HG02642 (cell line): ENCODE results near the gene TMEM200A.
A peak's percentile ranks its signal among the peaks of the same experiment; 100 is the strongest.
"Not testable (repeated sequence)": the region's sequence is repeated elsewhere in the genome, so short reads cannot be mapped to it uniquely, and the experiment has no call there.

Source experiments
- ATAC-seq: cut with Tn5 transposase; IDR thresholded peaks from one replicate; pipeline ENCODE4 v1.9.1; 2021; ENCODE audit warnings: mild to moderate bottlenecking; ENCODE audit not compliant: unreplicated experiment, poor library complexity

The TMEM200A gene

DNA sequence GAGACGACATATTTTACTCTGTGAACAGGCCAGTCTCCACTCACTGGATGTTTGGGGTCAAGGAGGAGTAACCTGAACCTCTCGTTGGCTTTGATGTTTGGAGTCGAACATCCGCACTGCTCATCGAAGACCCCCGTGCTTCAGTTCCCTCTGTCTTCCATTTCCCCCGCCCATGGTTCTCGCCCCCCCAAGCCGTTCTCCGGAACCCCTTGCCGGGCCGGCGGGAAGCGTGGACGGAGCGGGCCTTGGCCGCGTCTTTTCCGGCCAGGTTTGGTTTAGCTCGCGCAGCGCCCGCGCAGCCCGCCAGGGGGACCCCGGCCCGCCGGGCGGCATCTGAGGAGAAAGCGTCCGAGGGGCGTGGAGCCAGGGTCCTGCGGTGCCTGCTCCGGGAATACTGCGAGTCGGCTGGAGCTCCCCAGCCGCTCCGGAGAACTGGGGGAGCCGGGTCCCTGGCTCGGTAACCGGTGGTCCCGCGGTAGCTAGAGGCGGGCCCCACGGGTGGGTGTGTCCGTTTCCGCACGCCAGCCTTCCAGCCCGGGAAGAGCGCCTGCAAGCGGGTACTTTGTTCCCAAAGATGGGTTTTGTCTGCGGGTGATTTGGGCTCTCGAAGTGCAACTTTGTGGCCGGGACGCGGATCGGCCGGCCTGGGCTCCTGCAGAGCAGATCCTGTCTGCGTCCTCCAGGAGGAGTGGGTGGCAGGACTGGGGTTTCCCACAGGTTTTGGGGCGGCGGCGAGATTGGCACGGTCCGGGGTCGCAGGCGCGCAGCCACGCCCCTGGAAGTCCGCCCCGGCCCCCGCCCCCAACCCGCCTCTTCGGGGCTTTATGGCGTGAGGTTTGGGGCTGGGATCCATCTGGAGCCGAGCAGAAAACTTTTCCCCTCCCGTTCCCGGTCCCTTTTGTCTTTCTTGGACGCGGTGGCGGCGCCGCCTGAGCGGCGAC is at the start of gene TMEM200A:
TMEM200A (plus strand) TSS at position 852 of the 941 bp plus-strand sequence. CDS start 74,406 bp downstream, outside the sequence.
- peak; percentile 82 for ATAC-seq

DNA sequence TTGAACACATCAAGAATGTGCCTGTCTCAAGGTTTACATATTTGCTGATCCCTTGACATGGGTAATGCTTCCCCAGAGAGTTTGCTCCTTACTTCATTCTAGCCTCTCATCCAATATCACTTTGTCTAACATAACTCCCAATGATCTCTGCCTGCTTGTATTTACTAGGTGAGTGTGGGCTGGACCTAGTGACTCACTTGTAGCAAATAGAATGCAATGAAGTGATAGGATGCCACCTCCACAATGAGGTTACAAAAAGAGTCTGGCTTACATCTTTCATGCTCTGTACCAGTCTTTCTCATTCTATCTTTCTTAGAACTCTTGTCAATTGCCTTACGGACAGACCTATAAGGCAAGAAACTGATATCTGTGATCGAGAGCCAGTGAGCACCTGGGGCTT is 44.9 kb upstream of the TMEM200A start:
- ATAC-seq: no peak

DNA sequence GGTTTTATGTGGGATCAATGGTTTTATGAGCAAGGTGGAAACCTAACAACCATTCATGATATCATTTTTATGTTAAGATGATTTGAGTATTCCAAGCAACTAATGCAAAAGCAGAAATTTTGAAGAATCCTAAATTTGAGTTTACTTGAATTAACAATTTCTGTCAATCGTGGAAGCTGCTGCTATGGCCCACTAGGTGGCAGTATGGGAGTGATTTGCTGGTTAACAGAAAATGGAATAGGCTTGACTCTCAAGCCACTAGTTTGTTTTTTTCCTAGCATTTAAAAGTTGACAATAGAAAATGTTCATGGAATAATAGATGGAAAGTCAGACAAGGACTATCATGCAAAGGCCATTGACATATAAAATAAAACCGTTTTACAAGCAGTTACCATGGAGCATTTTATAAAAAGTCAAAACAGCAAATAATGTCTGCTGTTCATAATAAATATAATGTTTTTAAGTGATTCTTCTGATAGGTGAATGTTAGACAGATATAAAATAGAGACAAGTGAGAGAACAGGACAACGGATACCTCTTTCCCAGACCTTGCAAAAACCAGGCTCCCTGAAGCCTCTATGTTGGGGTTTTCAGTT is 43.0 kb upstream of the TMEM200A start:
- no peak for ATAC-seq

DNA sequence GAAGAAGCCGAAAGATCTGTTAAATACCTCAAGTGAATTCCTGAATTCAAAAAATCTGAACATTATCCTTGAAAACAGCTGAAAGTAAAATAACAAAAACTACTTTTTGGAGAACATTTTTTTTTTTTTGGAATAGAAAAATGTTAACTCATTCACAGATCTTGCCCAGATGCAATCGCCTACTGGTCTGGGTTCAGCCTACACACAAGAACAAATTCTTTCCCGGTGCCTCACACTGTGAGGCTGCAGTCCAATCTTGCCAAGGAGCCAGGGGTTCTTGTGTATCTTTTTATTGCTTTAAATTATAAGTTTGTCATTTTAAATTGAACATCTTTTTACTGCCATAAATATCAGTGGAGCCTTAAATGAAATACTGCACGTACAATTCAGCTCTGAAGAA is 41.2 kb upstream of the TMEM200A start:
- ATAC-seq: no peak

DNA sequence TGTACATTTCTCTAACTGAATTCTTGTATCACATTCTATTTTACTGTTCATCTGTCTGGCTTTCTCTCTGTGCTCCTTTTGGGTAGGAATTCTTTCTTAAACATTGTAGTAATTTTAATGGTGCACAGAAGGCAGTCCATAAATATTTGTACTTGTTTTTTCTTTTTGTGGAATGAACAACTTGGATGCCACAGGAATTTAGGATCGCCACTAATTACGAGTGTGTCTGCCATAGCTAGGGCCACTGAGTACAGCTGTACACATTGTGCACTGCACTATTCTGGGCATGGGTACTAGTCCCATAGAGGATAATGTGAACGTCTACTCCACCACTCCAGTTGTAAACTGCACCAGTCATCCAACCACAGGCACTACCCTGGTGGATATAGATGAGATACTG is 39.3 kb upstream of the TMEM200A start:
- no peak for ATAC-seq

DNA sequence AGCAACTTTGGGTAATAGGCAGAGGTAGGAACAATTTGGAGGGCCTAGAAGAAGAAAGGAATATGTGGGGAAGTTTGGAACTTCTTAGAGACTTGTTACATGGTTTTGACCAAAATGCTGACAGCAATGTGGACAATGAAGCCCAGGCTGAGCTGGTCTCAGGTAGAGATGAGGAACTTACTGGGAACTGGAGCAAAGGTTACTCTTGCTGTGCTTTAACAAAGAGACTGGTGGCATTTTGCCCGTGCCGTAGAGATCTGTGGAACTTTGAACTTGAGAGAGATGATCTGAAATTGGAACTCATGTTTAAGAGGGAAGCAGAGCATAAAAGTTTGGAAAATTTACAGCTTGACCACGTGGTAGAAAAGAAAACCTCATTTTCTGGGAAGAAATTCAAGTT is 28.3 kb upstream of the TMEM200A start:
- ATAC-seq: no peak

DNA sequence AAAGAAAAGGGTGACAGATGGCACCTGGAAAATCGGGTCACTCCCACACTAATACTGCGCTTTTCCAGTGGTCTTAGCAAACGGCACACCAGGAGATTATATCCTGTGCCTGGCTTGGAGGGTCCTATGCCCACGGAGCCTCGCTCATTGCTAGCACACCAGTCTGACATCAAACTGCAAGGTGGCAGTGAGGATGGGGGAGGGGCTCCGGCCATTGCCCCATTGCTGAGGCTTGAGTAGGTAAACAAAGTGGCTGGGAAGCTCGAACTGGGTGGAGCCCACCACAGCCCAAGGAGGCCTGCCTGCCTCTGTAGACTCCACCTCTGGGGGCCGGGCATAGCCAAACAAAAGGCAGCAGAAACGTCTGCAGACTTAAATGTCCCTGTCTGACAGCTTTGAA is 19.5 kb upstream of the TMEM200A start:
- ATAC-seq: not testable (repeated sequence)

DNA sequence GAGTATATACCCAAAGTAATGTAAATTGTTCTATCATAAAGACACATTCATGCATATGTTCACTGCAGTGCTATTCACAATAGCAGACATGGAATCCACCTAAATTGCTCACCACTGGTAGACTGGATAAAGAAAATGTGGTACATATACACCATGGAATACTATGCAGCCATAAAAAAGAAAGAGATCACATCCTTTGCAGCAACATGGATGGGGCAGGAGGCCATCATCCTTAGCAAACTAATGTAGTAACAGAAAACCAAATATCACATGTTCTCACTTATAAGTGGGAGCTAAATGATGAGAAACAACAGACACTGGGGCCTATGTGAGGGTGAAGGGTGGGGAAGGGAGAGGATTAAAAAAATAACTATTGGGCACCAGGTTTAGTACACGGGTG is 11.5 kb upstream of the TMEM200A start:
- ATAC-seq: no peak

DNA sequence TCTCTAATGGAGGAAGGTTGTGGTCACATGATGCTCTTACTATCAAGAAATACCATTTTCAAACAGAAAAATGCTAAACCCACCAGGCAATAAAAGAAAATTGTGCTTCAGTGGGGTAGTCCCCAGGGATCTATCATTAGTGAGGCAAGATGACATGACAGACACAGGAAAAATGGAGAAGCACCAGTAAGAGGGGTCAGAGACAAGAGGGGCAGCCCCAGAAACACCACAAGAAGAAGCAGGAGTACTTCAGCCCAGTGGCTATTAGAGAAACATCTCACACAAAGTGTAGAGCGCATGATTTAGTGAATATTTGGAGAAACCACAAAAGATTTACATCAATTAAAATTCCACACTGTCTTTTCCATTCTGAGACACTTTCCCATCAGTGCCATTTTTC is 10.2 kb upstream of the TMEM200A start:
- ATAC-seq: no peak

DNA sequence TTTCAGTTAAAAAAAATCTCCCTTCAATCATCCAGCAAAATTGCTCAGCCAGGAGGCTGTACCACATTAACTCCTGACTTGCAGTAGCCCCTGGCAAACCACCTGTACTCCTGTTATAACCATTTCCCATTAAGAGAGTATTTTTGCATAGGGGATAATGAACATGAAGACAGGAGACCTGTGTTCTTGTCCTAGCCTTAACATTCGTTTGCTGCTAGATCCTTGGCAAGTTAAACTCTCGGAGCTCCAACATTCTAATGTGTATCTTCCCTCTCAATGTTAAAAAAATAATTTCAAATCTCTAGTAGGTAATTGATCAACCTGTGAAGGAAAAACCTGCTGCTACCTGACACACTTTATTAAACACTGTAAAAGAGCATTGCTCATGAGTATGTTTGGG is 8.4 kb upstream of the TMEM200A start:
- ATAC-seq: no peak

DNA sequence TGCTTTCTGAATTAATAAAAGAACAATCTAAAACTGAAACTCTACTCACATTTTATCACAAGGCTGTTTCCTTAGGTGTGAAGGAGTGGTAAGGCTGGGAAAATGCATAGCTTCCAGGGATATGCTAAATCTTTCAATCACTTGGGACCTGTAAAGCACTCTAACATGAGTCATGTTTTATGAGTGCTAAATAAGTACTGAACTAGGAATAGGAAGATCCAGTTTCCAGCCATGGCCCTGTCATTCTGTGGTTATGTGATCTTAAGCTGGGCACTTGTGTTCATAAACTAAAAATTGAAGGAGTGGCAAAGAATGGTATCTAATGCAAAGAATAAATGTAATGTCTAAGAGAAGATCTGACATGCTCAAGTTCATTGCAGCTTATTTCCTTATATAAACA is 6.1 kb upstream of the TMEM200A start:
- ATAC-seq: no peak

DNA sequence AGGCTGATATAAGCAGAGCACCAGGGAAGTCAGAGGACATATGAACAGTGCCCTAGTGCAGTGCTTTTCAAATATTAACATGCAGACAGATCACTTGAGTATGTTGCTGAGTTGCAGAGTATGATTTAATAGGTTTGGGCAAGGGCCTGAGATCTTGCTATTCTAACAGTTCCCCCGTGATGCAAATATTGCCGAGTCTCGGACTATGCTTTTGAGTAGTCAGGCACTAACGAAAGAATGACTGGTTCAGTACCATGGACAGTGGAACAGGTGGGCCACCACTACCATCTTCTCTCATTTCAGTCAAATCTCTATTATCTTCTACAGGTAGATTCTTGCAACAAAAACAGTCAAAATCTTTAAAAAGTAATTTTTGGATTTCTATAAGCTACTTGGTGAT is 3.7 kb upstream of the TMEM200A start:
- no peak for ATAC-seq

DNA sequence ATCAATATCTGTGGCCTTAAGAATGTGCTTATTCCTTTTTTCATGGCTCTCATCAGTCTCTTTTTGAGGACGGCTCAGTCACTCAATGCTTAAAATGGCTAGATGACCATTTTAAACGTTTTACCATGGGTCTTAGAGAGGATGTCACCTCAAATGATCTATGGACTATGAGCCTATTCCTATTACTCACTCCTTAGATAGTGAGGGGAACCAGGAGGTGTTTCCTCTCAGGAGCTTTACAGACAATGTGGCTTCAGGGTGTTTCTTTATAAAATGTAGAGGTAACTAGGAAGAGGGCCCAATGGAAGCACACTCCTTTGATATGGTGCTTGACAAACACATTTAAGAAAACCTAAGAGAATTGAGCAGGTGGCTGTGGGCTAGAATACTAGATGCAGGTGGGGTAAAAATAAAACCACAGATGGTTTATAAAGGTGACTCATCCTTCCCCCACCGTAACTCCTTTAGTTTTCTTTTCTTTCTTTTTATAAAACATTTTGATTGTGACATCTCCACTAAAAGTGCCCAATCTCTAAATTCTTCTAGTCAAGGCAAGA is 1.5 kb upstream of the TMEM200A start:
- no peak for ATAC-seq

DNA sequence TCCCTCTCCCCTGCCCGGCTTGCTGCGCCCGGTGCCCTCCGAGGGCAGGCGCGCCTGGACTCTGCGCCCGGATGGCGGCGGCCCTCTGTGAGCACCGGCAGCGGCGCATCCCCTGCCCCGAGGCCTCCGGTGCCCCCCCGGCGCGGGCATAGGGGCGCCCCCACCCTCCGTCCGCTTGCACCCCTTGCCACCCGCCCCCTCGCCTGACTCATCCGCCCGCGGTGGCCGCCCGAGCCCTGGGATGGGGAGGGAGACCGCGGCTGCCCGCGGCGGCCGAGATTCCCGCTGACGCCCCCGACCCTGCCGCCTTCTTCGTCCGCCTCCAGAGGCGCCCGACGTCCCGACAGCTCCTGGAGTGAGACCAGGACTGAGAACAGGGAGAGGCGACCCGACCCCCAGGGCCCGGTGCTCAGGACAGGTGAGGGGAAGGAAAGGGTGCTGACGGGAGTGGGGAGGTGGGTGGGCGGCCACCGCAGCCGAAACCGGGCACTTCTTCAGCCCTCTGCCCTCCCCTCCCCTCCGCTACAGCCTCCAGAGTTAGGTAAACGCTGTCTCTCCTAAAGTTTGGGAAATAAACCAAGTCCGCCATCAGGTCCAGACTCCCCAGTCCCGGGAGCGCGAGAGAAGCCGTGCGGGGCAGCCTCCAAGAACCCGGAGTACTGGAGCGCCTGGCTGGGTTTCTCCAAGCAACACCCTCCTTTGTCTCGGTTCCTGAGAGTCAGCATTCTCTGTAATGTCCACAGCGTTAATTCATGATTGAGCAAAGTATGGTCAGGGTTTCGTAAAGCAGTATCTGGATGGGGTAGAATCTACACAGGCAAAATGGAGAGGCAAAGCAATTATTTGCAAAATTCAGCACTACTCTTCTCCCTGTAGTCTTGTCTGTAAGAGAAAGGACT is 539 bp downstream of the TMEM200A start:
- peak; percentile 30 for ATAC-seq

DNA sequence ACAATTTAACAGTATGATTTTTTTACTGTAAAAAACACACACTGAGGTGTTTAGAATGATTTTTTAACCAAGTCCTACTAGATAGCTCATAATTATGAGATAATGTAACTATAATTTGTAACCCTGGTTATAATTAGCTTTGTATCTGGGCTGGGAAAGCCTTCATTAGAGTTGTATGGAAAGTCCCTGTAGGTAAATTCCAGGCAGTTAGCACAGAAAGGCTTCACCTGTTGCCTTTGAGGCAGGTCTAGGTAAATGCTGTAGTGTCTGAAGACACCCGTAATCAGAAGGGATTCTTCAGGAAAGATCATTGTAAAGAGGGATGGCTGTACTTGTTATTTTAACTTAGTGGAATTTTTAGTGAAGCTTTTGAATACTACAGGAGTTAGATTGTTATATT is 1.9 kb downstream of the TMEM200A start:
- no peak for ATAC-seq

DNA sequence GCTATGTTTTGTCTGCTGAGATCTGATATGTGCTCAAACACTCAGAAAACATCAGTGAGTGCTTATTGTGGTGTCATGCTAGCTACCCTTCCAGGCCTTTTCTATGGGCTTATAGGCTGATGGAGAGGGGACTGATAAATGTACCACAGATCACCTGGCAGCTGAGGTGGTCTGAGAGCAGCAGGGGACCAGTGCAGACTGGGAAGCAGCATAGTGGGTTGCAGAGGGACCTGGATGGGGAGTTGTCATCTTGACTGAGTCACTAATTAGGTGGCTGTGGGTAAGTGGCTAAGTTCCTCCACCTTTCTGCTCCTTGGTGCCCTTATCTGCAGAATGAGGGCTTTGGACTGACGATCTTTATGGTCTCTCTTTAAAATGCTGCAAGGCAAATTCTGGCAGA is 2.8 kb downstream of the TMEM200A start:
- ATAC-seq: no peak

DNA sequence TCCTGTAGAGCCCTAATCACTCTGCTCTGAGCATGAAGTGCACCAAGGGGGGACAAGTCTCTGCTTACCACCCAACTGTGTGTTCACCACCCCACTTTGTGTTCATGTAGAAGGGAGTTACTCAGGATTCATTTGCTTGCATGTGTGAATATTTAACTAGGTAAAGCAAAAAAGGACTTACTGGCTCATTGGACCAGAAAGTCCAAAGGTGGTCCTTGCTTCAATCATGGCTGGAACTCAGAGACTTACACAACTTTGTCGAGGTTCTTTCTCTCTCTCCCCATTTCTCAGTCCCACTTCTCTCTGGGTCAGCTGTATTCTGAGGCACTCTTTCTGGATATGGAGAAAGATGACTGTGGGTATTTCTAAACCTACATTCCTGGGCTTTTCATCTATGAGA is 4.0 kb downstream of the TMEM200A start:
- ATAC-seq: no peak

DNA sequence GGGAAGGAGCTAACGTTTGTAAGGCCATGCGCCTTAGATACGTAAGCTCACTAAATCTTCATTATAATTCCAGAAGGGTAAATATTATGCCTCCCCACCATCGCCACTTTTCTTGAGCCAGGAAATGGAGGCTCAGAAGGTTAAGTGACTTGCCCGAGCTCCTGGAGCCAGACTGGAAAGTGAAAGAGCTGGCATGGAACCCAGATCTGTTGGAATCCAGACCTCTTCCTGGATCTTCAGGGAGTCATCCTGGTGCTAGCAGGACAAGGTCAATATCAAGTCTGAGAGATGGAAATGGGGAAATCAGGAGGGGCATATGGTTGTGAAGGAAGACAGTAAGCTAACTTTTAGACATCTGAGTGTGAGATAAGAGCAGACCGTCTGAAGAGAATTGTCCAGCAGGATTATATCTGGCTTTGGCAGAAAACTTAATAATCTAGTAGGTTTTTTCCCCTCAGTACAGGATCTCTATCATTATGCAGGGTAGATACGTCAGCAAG is 6.2 kb downstream of the TMEM200A start:
- ATAC-seq: no peak

DNA sequence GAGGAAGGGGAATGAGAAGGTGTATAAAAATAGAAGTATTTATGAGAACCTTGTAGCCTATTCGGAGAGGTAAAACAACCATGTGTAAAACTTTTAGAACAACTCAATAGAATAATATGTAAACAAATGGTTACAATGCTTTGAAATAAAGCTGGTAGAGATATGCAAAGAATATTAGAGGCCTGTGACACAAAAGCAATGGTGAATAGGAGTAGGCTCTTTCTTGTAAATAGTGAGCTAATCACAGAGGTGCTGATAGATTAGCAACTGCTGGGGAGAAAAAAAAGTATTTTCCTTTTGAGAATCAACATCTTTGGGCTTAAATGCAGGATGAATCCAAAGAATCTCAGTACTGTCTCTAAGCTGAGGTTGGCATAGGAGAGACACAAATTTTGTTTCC is 7.0 kb downstream of the TMEM200A start:
- no peak for ATAC-seq

DNA sequence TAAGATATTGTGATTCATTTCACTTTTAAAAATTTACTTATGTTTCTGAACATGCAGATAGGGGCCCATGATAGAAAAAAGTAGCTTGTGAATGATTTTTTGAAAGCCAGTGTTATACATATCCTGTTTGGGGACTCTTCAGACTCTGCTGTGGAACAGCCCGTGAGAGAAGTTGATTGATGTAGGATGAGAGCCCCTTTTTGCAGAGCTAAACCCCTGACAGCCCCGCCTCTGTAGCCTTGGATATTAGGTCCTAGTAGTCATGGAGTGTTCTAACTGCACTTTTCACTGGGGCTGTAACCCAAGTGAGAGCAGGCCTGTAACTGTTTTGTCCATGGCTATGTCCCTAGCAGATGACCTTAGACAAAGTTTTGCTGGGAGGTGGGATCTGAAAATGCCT is 8.2 kb downstream of the TMEM200A start:
- ATAC-seq: no peak
